ENCODE measurements around the gene CACNA1H.

- TF ChIP-seq POLR2A (IDR thresholded peaks at IDR 0.05; ENCODE audit: borderline replicate concordance, extremely low read depth, insufficient read depth, insufficient read length): no peak
- no peak for TF ChIP-seq SP1 (IDR thresholded peaks at IDR 0.05; ENCODE audit: low read depth)
- no peak for TF ChIP-seq MAX (IDR thresholded peaks at IDR 0.05)
- no peak for TF ChIP-seq CTCF (IDR thresholded peaks at IDR 0.05 in 2 of 3, conservative IDR thresholded peaks at IDR 0.05 in 1 of 3; ENCODE audit: borderline replicate concordance in 1 of 3, insufficient read depth in 1 of 3, low read depth in 2 of 3, low read length in 2 of 3)
- TF ChIP-seq SRF (IDR thresholded peaks at IDR 0.05; ENCODE audit: low read depth): no peak
- TF ChIP-seq EZH2 (IDR thresholded peaks at IDR 0.05): no peak
- TF ChIP-seq CEBPB (IDR thresholded peaks at IDR 0.05; ENCODE audit: low read depth): no peak
- no peak for TF ChIP-seq POLR2AphosphoS5 (IDR thresholded peaks at IDR 0.05; ENCODE audit: low read depth, low read length)
- TF ChIP-seq ELF1 (IDR thresholded peaks at IDR 0.05; ENCODE audit: borderline replicate concordance, low read depth): no peak
- TF ChIP-seq ZNF274 (IDR thresholded peaks at IDR 0.05; ENCODE audit: low read depth, low read length): no peak
- no peak for TF ChIP-seq RAD21 (IDR thresholded peaks at IDR 0.05; ENCODE audit: low read depth)
Measured at GRCh38 chr16:1177750-1178149, 24.8 kb downstream of the CACNA1H start.
